Neural progenitor cell (in vitro differentiated cells): ENCODE measurements around the gene WNT8B. TPM values are rescaled to one million over a fixed set of nuclear protein-coding genes. Genes with fewer than 3 reads are reported as not detected.

Experiments
- DNase-seq: peaks from one replicate; pipeline ENCODE4 v3.0.0-alpha.2; 2016; ENCODE audit warnings: low spot score
- H2AFZ ChIP-seq: fragments of 200-600 bp; sonication (generic); replicated peaks from 2 replicates; pipeline ENCODE4 v1.6.1; 2016; ENCODE audit warnings: antibody characterized with exemption
- H3F3A ChIP-seq: fragments of 200-600 bp; sonication (generic); 2 replicates; pipeline ENCODE4 v1.6.1; 2016; ENCODE audit warnings: antibody characterized with exemption, low read depth
- H3K27ac ChIP-seq: fragments of 200-600 bp; sonication (generic); 2 replicates; pipeline ENCODE4 v1.5.1; 2016; ENCODE audit warnings: mild to moderate bottlenecking
- H3K27me3 ChIP-seq: fragments of 200-600 bp; sonication (generic); 2 replicates; pipeline ENCODE4 v1.6.1; 2016; ENCODE audit warnings: mild to moderate bottlenecking, moderate library complexity
- H3K36me3 ChIP-seq: fragments of 200-600 bp; sonication (generic); 2 replicates; pipeline ENCODE4 v1.5.1; 2016
- H3K4me1 ChIP-seq: fragments of 200-600 bp; sonication (generic); 2 replicates; pipeline ENCODE4 v1.6.1; 2016; ENCODE audit warnings: mixed run types
- H3K4me2 ChIP-seq: fragments of 200-600 bp; sonication (generic); 2 replicates; pipeline ENCODE4 v1.6.1; 2016
- H3K4me3 ChIP-seq: fragments of 200-600 bp; sonication (generic); 2 replicates; pipeline ENCODE4 v1.5.1; 2016
- H3K79me2 ChIP-seq: fragments of 200-600 bp; sonication (generic); 2 replicates; pipeline ENCODE4 v1.6.1; 2016; ENCODE audit warnings: low read depth
- H3K9ac ChIP-seq: fragments of 200-600 bp; sonication (generic); 2 replicates; pipeline ENCODE4 v1.6.1; 2016
- H3K9me3 ChIP-seq: fragments of 200-600 bp; sonication (generic); 2 replicates; pipeline ENCODE4 v1.5.1; 2016; ENCODE audit warnings: low read depth
- H4K20me1 ChIP-seq: fragments of 200-600 bp; sonication (generic); 2 replicates; pipeline ENCODE4 v1.6.1; 2016; ENCODE audit warnings: low read depth
- H3K27ac Mint-ChIP-seq: 3 replicates; pipeline ENCODE4 v1.8.0; 2021; ENCODE audit warnings: mixed read lengths
- H3K27me3 Mint-ChIP-seq: 2 replicates; pipeline ENCODE4 v1.8.0; 2022; ENCODE audit warnings: low read depth, mild to moderate bottlenecking, inconsistent platforms, moderate library complexity, mixed read lengths; ENCODE audit not compliant: insufficient read depth
- H3K36me3 Mint-ChIP-seq: 3 replicates; pipeline ENCODE4 v1.8.0; 2021; ENCODE audit warnings: mixed read lengths
- H3K4me1 Mint-ChIP-seq: 3 replicates; pipeline ENCODE4 v1.8.0; 2021; ENCODE audit warnings: mixed read lengths
- H3K4me3 Mint-ChIP-seq: 3 replicates; pipeline ENCODE4 v1.8.0; 2021; ENCODE audit warnings: mild to moderate bottlenecking, moderate library complexity, mixed read lengths
- H3K9me3 Mint-ChIP-seq: 3 replicates; pipeline ENCODE4 v1.8.0; 2020; ENCODE audit warnings: mixed read lengths
- EZH2 ChIP-seq: fragments of 200-600 bp; sonication (generic); IDR thresholded peaks from 2 replicates; pipeline ENCODE4 v1.6.1; 2017; ENCODE audit warnings: antibody characterized with exemption, mild to moderate bottlenecking, moderate library complexity
- EZH2phosphoT487 ChIP-seq: fragments of 200-600 bp; sonication (generic); IDR thresholded peaks from 2 replicates; pipeline ENCODE4 v1.6.1; 2017; ENCODE audit warnings: antibody characterized with exemption
- total RNA-seq: library from RNA; depleted of rRNA; stranded (reverse); fragments of >200 nt; gene quantifications from 2 replicates; pipeline ENCODE4 v1.2.3, GENCODE V29; 2015; ENCODE audit warnings: low replicate concordance
- TF ChIP-seq, protein P1 (sequence below): fragments of 200-600 bp; sonication (generic); IDR thresholded peaks from 2 replicates; pipeline ENCODE4 v1.5.1; 2017; ENCODE audit warnings: antibody characterized with exemption, mild to moderate bottlenecking

The WNT8B gene
- total RNA-seq, 1 donor from 2014 or later, result 5.8 TPM

DNA sequence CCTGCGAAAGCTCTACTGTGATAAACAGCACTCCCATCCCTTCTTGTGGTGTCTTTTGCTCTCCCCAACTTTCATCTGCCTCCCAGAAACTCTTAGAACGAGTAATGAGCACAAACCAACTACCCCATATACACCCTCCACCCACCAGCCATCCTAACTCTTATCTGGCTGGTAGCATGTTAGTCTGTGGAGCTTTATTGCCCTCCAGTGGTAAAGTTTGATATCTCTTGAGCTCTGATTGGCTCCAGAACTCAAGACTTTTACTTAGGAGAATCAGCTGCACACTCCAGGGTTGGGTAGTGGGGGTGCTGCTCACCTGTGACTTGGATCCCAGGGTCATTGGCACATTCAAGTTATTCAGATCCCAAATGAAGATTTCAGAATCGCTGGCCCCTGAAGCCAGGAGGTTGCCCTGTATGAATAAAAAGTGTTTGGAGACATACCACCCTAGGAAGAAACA is 45.9 kb downstream of the WNT8B start:
- peak; percentile 81 for DNase-seq
- no peaks in the 10 kb centered on the region for H3K36me3 ChIP-seq

DNA sequence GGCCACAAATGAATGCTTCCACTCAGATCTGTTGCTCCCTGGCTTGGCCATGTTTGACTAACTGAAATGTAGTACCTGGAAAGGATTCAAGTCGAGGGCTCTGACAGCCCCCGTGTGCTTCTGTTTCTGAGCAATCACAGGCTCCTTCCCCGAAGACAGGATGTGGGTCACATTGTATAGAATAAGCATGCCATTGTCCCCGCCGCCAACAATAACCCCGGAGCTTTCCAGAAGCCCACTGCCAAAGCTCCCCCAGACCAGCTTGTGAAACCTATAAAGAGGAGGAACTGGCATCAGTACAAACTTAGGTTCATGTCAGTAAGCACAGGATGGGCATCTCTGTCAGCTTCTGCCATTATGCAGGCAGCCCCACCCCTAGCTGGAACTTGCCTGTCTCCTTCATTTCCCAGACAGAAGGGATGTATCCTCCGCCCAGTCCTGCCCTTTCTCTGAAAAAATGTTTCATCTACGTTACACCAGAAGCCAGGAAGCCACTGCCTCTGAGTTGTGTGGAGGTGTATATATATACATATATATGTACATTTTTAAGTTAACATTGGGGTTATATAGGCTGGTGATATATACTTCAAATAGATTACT is 46.5 kb downstream of the WNT8B start:
- Histone ChIP-seq H3K27me3 (peaks cover 16% of the 10 kb centered on the region), H3F3A (no peaks in the 10 kb centered on the region), H3K27ac (no peak overlapping the region), H4K20me1 (peaks cover 3% of the 10 kb centered on the region), H3K4me2 (no peak overlapping the region), H2AFZ (no peak overlapping the region), H3K36me3 (no peaks in the 10 kb centered on the region), H3K9me3 (no peaks in the 10 kb centered on the region), H3K4me3 (no peak overlapping the region), H3K79me2 (no peaks in the 10 kb centered on the region), H3K9ac (no peak overlapping the region), H3K4me1 (peaks cover 20% of the 10 kb centered on the region)
- H3K4me1 Mint-ChIP-seq, result peaks cover 38% of the 10 kb centered on the region
- peaks cover 11% of the 10 kb centered on the region for H3K27me3 Mint-ChIP-seq
- H3K27ac Mint-ChIP-seq, result no peak overlapping the region
- TF ChIP-seq EZH2 (no peak), EZH2phosphoT487 (no peak)
- TF ChIP-seq, protein P1, sequence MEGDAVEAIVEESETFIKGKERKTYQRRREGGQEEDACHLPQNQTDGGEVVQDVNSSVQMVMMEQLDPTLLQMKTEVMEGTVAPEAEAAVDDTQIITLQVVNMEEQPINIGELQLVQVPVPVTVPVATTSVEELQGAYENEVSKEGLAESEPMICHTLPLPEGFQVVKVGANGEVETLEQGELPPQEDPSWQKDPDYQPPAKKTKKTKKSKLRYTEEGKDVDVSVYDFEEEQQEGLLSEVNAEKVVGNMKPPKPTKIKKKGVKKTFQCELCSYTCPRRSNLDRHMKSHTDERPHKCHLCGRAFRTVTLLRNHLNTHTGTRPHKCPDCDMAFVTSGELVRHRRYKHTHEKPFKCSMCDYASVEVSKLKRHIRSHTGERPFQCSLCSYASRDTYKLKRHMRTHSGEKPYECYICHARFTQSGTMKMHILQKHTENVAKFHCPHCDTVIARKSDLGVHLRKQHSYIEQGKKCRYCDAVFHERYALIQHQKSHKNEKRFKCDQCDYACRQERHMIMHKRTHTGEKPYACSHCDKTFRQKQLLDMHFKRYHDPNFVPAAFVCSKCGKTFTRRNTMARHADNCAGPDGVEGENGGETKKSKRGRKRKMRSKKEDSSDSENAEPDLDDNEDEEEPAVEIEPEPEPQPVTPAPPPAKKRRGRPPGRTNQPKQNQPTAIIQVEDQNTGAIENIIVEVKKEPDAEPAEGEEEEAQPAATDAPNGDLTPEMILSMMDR, result no peak
- H3K9me3 Mint-ChIP-seq, result no peaks in the 10 kb centered on the region
- H3K4me3 Mint-ChIP-seq, result no peak overlapping the region
- peaks cover 20% of the 10 kb centered on the region for H3K36me3 Mint-ChIP-seq
- no peak for DNase-seq

More for the DNA sequence above, 45.9 kb downstream of the WNT8B start:
- Histone ChIP-seq H3F3A (no peaks in the 10 kb centered on the region), H2AFZ (no peak overlapping the region), H3K9ac (no peak overlapping the region), H3K9me3 (no peaks in the 10 kb centered on the region), H3K27ac (no peak overlapping the region), H3K4me1 (peaks cover 27% of the 10 kb centered on the region), H3K4me3 (no peak overlapping the region), H3K79me2 (no peaks in the 10 kb centered on the region), H3K4me2 (no peak overlapping the region), H4K20me1 (peaks cover 3% of the 10 kb centered on the region), H3K27me3 (peaks cover 16% of the 10 kb centered on the region)
- Mint-ChIP-seq H3K4me3 (peak overlapping the region; percentile 26), H3K36me3 (peaks cover 18% of the 10 kb centered on the region), H3K4me1 (peaks cover 44% of the 10 kb centered on the region), H3K27ac (peak overlapping the region; percentile 81), H3K27me3 (peaks cover 11% of the 10 kb centered on the region), H3K9me3 (no peaks in the 10 kb centered on the region)
- TF ChIP-seq, protein P1, result peak; percentile 89
- TF ChIP-seq EZH2phosphoT487 (no peak), EZH2 (no peak)

DNA sequence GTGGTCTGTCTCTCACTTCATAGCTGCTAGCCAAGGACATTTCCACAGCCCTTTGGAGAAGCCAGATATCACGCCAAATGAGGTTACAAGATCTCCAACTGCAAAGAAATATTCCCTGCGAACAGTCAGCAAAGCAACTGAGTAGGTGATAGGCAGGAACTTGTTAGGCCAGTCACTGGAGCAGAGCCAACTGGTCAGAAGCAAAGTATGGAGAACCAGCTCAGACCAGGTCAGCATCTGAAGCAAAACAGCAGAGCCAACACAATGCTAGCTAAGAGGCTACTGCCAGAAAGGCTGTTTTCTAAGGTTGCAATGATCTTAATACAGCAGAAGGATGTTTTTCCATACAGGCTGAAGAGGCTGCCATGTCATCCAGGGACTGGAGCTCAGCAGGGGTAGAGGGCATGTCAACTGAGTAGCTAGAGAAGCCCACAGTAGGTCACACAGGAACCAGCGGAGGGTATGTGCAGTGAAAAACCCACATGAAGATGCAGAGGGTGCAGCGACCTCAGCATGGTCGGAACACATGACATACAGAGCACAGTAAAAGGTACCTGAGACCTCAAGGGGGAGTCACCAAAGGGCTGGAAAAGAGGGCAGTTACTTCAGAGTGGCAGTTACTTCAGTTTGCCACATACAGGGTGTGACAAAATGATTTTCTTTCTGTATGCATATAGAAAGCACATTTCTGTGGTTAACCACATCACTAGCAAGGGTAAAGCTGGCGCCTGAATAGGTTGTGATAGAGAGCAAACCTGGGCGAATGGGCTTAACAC is 47.9 kb downstream of the WNT8B start:
- DNase-seq, result no peak
- no peak overlapping the region for H3K4me3 Mint-ChIP-seq
- Histone ChIP-seq H3F3A (no peaks in the 10 kb centered on the region), H3K9ac (no peak overlapping the region), H3K27me3 (peaks cover 15% of the 10 kb centered on the region), H4K20me1 (peaks cover 3% of the 10 kb centered on the region), H3K9me3 (no peaks in the 10 kb centered on the region), H3K27ac (no peak overlapping the region), H3K4me3 (no peak overlapping the region), H3K4me2 (no peak overlapping the region), H3K79me2 (no peaks in the 10 kb centered on the region), H3K36me3 (no peaks in the 10 kb centered on the region), H2AFZ (no peak overlapping the region), H3K4me1 (peaks cover 17% of the 10 kb centered on the region)
- H3K4me1 Mint-ChIP-seq, result peaks cover 26% of the 10 kb centered on the region
- H3K36me3 Mint-ChIP-seq, result peaks cover 18% of the 10 kb centered on the region
- H3K27ac Mint-ChIP-seq, result peak overlapping the region; percentile 30
- TF ChIP-seq, protein P1, result no peak
- peaks cover 11% of the 10 kb centered on the region for H3K27me3 Mint-ChIP-seq
- H3K9me3 Mint-ChIP-seq, result no peaks in the 10 kb centered on the region
